Measurements from ENCODE around the gene GPC1.

The GPC1 gene

GRCh38 chr2:240458044-240458899 is 22.8 kb downstream of the GPC1 start:
- DNase-seq, result peak; percentile 22

GRCh38 chr2:240458900-240459391 is 23.5 kb downstream of the GPC1 start:
- no peak for DNase-seq

- DNase-seq, result peak; percentile 73
Measured at GRCh38 chr2:240459401-240460252, 24.2 kb downstream of the GPC1 start.

GRCh38 chr2:240460253-240460711 is 24.8 kb downstream of the GPC1 start:
- peak; percentile 16 for DNase-seq

- DNase-seq, result peak; percentile 22
Measured at GRCh38 chr2:240460781-240461431, 25.4 kb downstream of the GPC1 start.

- peak; percentile 12 for DNase-seq
Measured at GRCh38 chr2:240461471-240462072, 26.1 kb downstream of the GPC1 start.

- peak; percentile 16 for DNase-seq
Measured at GRCh38 chr2:240462073-240462706, 26.7 kb downstream of the GPC1 start.

GRCh38 chr2:240462707-240463273 is 27.3 kb downstream of the GPC1 start:
- DNase-seq, result peak; percentile 13

GRCh38 chr2:240463274-240463865 is 27.9 kb downstream of the GPC1 start:
- peak; percentile 16 for DNase-seq

GRCh38 chr2:240463866-240464481 is 28.5 kb downstream of the GPC1 start:
- DNase-seq, result peak; percentile 19

- peak; percentile 14 for DNase-seq
Measured at GRCh38 chr2:240464514-240465241, 29.2 kb downstream of the GPC1 start.

GRCh38 chr2:240465268-240465764 is 29.9 kb downstream of the GPC1 start:
- peak; percentile 13 for DNase-seq

GRCh38 chr2:240465765-240466578 is 30.5 kb downstream of the GPC1 start:
- peak; percentile 22 for DNase-seq

GRCh38 chr2:240466579-240467148 is 31.2 kb downstream of the GPC1 start:
- DNase-seq, result peak; percentile 17

- DNase-seq, result peak; percentile 19
Measured at GRCh38 chr2:240467149-240467642, 31.7 kb downstream of the GPC1 start.

- peak; percentile 23 for DNase-seq
Measured at GRCh38 chr2:240467659-240468302, 32.3 kb downstream of the GPC1 start.
